GM19043 (cell line): ENCODE measurements around the gene HIPK2.

Experiments
- ATAC-seq: cut with Tn5 transposase; IDR thresholded peaks from one replicate; pipeline ENCODE4 v1.9.1; 2021; ENCODE audit warnings: low read depth; ENCODE audit not compliant: unreplicated experiment

HIPK2 gene

DNA sequence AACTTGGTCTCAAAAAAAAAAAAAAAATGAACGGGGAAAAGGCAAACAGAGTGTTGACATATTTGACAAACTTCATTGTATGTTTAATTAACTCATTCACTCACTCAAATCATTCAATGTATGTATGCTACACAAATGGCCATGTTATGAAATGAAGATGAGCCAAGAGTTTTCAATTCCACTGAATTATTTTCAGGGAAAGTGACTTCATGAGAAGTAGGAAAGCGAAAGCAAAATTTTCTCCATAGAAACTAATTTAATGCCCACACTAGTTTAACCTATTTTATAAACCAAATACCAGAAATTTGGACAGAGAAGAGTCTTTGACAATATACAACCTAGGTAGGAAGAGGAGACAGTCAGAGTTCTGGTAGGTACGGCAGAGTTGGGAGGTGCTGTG is 119.5 kb downstream of the HIPK2 start:
- ATAC-seq = no peak

DNA sequence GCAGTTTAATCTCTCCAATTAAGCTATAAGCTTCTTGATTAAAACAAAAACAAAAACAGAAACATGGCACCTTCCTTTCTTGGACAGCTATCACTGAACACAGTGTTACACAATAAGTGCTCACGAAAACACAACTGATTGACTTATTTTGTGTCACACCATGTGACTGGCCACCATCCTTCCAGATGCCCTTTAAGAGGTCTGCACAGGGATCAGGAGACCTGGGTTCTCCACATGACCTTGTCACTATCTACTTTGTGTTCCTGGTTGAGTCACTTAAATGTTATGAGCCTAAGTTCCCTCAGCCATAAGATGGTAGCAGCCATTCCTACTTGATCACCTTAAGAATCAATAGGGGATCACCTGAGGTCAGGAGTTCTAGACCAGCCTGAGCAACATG is 120.1 kb downstream of the HIPK2 start:
- no peak for ATAC-seq

GRCh38 chr7:139656387-139656786 is 121.4 kb downstream of the HIPK2 start:
- ATAC-seq = no peak

GRCh38 chr7:139655305-139655704 is 122.5 kb downstream of the HIPK2 start:
- no peak for ATAC-seq

DNA sequence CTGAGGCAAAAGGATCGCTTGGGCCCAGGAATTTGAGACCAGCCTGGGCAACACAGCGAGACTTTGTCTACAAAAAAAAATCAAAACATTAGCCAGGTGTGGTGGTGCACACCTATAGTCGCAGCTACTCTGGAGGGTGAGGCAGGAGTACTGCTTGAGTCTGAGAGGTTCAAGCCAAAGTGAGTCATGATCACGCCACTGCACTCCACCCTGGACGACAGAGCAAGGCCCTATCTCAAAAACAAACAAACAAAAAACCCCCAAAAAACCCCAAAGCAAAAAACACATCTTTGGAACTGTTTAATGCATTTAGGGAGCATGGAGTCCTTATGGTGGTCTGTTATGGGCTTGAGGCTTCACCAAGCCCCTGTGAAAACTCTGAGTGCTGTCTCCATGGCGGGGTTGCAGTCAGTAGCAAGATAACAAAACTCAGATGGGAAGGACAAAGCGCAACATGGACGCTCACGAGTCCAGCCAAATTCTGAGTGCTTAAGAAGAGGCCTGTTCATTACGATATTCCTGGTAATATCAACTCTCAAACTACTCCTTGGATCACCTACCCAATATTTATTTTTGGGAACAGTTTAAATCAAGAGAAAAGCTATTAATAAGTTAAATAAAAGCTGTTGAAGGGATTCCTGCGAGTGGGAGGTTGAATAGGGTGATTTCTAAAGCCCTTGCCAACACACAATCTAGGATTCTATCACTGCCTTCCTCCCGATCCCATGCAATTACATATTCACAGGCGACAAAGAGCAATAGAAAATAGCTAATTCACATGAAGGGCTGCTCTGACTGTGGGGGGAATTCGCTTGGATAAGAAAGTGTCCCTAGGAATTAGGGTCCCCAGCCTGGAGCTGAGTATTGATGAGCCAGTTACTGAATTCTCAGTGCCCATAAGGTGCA is 123.3 kb downstream of the HIPK2 start:
- ATAC-seq = no peak

DNA sequence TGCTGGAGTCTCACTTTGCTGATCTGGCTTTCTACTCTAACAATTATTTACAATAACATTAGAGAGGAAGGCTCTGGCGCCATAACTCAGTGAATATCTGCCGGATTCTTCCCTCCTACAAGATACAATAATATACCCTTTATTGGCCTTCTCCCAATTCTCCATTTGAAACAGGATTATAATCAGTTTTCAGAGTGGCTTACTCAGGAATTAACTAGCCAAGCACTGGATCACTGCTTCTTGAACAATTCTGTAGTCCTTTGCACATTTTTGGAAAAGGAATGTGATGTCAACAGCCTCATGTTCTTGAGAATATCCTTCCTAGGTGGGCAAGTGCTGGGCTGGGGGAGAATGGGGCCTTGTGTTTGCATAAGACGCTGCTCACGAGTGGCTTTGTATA is 125.9 kb downstream of the HIPK2 start:
- no peak for ATAC-seq

GRCh38 chr7:139651308-139651707 is 126.5 kb downstream of the HIPK2 start:
- no peak for ATAC-seq

GRCh38 chr7:139650429-139651100 is 127.2 kb downstream of the HIPK2 start:
- no peak for ATAC-seq

DNA sequence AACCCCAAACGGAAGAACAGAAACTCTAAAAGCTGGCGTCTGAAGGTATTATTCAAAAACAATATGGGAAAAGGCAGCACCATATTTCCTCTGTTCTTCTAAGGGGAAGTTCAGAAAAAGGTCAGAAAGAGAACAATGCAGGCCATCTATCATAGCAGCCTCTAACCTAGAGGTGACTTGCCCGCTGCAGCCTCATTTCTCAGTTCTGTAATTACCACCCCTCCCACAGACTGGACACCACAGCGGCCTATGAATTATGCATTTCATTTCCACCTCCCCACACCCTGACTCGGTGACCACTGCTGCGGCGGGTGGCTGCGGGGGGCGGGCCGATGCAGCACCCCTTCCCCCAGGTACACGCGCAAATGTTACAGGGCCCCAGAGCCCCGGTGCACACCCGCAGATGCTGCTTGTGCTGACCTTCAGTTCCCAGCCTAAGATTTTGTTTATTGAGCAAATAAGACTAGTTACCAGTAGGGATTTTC is 128.8 kb downstream of the HIPK2 start:
- peak; percentile 85 for ATAC-seq

DNA sequence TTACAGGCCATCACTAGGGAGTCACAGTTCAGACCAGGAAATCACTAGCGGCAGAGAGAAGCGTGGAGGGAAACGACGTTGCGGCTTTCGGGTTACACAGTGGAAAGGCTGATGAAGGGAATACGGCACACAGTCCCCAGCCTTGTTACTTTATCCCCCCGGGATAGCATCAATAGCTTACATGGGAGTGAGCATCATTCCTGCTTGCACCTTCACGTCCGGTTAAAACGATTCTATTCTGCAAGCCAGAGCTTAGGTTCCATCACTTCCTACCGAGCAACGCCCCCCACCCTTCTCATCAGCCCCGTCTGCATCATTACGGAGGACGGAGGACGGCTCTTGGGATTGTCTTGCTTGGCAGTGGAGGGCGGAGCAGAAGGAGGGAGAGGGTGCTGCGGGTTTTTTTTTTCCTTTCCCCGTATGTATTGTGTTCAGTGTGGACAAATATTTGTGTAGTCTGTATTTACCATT is 129.4 kb downstream of the HIPK2 start:
- ATAC-seq = no peak

- no peak for ATAC-seq
Measured at GRCh38 chr7:139647814-139648390, 129.9 kb downstream of the HIPK2 start.

DNA sequence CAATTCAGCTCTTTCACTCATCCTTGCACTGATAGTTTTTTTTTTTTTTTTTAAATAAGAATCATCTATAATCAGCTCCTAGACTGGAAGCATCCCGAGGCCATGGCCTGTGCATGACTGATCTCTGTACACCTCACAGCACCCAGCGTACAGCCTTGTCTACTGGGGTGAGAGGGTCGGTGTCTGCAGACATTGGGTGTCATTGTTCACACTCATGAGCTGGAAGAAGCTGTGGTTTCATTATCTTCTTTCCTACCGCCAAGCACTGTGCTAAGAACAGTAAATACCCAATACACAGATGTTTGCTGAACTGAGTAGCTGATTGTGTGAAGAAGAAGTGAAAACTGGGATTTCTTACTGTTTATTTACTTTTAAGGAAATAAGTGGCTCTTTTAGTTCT is 130.7 kb downstream of the HIPK2 start:
- peak; percentile 36 for ATAC-seq

GRCh38 chr7:139646566-139646965 is 131.2 kb downstream of the HIPK2 start:
- no peak for ATAC-seq

- no peak for ATAC-seq
Measured at GRCh38 chr7:139645572-139646523, 131.9 kb downstream of the HIPK2 start.

DNA sequence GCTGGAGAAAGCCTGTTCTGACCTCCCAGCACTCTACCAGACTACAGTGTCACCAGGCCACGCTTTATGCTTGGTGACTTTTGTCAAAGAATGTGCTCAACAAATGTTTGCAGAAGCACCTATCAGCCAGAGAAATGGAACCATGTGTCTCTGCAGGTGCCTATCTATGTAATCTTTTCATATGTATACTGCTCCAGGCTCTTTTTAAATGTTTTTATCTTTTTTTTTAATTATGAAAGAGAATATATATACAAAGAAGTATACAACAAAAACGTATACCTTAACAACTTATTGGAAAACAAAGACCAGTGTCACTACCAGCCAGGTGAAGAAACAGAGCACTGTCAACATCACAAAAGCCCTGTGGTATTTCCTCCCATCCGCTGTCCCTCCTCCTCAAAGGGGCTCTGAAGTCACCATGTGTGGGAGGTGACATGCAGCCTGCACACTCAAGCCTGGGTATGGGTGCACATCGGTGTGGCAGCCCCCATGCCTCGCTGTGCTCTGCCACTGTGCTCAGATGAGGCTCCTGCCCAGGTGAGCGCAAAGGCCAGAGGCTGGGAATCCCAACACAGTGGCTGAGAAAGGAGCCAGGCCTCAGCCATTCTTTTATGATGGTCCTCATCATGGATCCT is 133.7 kb downstream of the HIPK2 start:
- ATAC-seq = no peak

GRCh38 chr7:139642283-139642682 is 135.5 kb downstream of the HIPK2 start:
- ATAC-seq = no peak

DNA sequence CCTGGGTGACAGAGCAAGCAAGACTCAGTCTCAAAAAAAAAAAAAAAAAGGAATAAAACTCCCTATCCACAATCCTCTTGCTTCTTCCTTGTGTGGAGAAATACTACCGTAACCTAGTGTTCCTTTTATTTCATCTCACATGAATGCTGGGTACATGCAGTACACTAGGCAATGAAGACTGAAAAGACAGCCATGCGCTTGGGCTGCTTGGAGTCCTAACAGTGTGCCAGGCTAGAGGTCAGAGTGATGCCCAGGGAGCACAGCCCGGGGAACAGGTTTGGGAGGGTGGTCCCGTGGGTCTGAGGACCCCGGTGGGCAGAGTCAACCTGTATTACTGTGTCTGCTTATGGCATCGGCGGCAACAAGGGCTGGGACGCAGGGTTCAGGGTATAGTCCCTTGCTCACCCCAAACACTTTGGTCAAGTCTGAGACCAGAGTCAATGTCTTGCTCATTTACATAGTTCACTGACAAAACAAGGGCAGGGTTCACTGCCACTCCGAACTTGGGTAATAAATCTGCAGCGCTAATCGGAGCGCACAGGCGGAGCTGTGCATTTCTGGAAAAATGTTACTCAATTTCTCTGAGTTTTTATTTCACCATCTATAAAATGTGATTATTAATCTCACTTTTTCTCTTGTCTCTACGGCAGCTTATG is 136.3 kb downstream of the HIPK2 start:
- no peak for ATAC-seq

DNA sequence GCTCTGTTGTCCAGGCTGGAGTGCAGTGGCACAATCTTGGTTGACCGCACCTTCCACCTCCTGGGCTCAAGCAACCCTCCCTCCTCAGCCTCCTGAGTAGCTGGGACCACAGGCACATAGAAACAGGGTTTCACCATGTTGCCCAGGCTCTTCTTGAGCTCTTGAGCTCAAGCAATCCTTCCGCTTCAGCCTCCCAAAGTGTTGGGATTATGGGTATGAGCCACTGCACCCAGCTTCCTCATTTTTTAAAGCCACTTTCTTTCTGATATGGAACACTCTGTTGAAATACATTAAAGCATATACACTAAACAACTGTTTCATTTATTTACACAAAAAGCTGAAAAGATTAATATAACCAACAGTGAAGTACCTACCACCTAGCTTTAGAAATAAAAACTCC is 137.1 kb downstream of the HIPK2 start:
- ATAC-seq = no peak

DNA sequence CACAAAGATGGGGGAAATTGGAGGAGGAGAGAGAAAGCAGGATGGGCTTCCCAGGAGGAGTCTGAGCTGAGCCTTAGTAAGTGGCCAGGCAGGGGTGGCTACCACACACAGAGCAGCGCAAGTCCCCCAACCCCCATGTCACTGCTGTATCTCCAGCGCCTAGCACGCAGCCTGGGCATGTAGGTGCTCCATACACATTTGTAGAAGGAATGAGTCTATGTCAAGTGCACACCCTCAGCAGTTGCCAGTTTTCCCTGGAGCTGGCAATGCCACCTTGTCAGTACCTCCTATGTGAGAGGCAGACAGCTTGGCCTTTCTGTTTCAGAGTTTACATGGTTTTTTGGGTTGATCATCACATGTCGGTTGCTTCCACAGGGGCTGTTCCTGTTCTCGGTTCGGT is 138.2 kb downstream of the HIPK2 start:
- ATAC-seq = no peak
